NCI-H226 (cell line): Measurements from ENCODE around the gene PROS1.

Experiments used
- DNase-seq: peaks from one replicate; pipeline ENCODE4 v3.0.0-alpha.2; 2015

The PROS1 gene

GRCh38 chr3:93973131-93974126 is at the start of gene PROS1:
Gene PROS1 (minus strand): TSS chr3:93973896. CDS start chr3:93973749, 147 bp downstream.
- peak; percentile 7 for DNase-seq

GRCh38 chr3:94020293-94020692 is 46.6 kb upstream of the PROS1 start:
- DNase-seq = no peak

GRCh38 chr3:94019659-94020058 is 46.0 kb upstream of the PROS1 start:
- DNase-seq = no peak

GRCh38 chr3:94015025-94015424 is 41.3 kb upstream of the PROS1 start:
- DNase-seq = no peak

GRCh38 chr3:94012185-94012584 is 38.5 kb upstream of the PROS1 start:
- DNase-seq = no peak

GRCh38 chr3:94011233-94011711 is 37.6 kb upstream of the PROS1 start:
- no peak for DNase-seq

- no peak for DNase-seq
Measured at GRCh38 chr3:94009608-94010007, 35.9 kb upstream of the PROS1 start.

GRCh38 chr3:94008253-94008652 is 34.6 kb upstream of the PROS1 start:
- no peak for DNase-seq

- no peak for DNase-seq
Measured at GRCh38 chr3:94004301-94004910, 30.7 kb upstream of the PROS1 start.

- DNase-seq = no peak
Measured at GRCh38 chr3:94001827-94002495, 28.3 kb upstream of the PROS1 start.

- no peak for DNase-seq
Measured at GRCh38 chr3:94001191-94001590, 27.5 kb upstream of the PROS1 start.

- DNase-seq = no peak
Measured at GRCh38 chr3:93994056-93994455, 20.4 kb upstream of the PROS1 start.

- DNase-seq = no peak
Measured at GRCh38 chr3:93992207-93992606, 18.5 kb upstream of the PROS1 start.

GRCh38 chr3:93991631-93992030 is 17.9 kb upstream of the PROS1 start:
- DNase-seq = no peak

GRCh38 chr3:93989241-93989640 is 15.5 kb upstream of the PROS1 start:
- no peak for DNase-seq

- DNase-seq = no peak
Measured at GRCh38 chr3:93988764-93989163, 15.1 kb upstream of the PROS1 start.

- peak; percentile 20 for DNase-seq
Measured at GRCh38 chr3:93988283-93988682, 14.6 kb upstream of the PROS1 start.

- no peak for DNase-seq
Measured at GRCh38 chr3:93984618-93985017, 10.9 kb upstream of the PROS1 start.

- DNase-seq = no peak
Measured at GRCh38 chr3:93983408-93983807, 9.7 kb upstream of the PROS1 start.

- DNase-seq = no peak
Measured at GRCh38 chr3:93981649-93982048, 8.0 kb upstream of the PROS1 start.

- peak; percentile 99 for DNase-seq
Measured at GRCh38 chr3:93979850-93980676, 6.4 kb upstream of the PROS1 start, which contains the start of gene ARL13B. Gene ARL13B (plus strand): TSS chr3:93980155. CDS start chr3:93980424, 269 bp downstream.

- no peak for DNase-seq
Measured at GRCh38 chr3:93969997-93970396, 3.7 kb downstream of the PROS1 start.
